GM21717 (cell line): ENCODE data around the gene AKAP13.

Experiments used
- ATAC-seq: cut with Tn5 transposase; IDR thresholded peaks from one replicate; pipeline ENCODE4 v1.9.1; 2021; ENCODE audit warnings: mild to moderate bottlenecking, moderate library complexity; ENCODE audit not compliant: unreplicated experiment

AKAP13 gene

DNA sequence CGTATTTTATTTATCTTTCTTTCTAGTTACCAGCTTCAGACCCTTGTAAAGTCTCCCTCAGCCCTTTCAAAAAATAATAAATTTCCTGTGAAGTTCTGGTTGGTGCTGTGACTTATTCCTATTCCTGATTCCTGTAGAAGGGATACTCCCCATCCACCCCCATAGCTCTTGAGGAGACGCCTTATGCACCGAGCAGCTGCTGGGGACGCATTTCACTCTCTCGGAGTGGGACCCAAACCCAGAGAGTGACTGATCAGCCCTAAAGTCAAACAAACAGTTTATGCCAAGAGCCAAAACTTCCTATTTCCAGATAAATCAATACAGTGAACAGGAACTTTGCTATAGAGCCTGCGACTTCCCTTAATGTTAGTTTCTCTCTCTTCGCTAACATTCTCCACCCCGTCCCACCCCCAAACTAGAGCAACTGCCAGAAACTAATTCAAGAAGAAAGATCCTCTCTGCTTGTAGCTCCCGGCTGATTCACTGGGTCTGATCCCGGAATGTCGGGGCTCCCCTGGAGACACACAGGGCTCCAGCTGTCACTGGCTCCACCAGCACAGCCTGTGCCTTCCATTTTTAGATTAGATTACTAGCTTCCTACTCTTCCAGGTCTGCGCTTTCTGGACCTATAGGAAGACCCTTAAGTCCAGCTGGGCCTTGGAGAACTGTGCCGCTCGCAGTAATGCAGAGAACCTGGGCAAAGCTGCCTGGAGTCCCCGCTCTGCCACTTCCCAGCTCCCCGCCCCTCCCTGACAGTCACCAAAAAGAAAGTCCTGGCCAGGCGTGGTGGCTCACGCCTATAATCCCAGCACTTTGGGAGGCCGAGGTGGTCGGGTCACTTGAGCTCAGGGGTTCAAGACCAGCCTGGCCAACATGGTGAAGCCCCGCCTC is 369.1 kb downstream of the AKAP13 start:
- no peak for ATAC-seq

DNA sequence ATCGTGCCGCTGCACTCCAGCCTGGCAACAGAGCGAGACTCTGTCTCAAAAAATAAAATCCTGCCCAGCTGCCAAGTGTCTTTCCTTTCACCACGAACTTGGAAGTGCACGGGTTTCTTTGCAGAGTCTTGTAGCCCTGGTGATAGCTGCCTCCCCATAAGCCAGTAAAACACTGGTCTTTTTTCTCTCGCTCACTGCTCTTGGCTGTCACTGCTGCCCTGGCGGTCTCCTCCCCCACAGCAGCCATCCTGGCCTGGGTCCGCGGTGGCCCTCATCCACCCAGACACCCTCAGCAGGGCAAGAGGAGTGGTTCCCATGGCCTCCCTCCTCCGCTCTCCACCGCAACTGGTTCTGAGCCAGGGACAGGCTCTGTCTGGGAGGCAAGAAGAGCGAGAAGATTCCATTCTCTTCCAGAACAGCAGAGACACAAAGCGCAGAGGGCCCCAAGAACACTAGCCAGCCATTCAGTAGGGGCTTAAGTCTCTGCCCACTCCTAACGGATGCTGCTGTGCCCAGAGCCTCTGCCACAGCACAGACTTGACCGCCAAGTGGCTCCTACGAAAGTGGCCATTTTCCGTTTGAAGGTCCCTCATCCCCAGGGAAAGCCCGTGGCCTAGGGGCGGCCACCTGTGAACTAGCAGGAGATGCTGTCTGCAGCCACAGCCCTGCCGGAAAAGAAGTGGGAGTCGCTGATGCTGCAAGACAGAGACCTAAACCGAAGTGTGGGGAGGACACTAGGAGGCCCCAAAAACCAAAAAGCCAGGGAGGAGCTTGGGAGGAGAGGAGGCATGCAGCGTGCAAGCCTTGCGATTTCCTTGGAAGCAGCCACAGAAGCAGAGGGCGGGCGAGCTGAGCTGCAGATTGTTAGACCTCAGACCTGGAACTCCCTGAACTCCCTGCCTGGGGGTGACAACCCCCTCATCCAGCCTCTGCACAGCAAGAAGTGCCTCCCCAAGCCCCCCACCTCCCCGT is 370.2 kb downstream of the AKAP13 start:
- ATAC-seq: no peak

DNA sequence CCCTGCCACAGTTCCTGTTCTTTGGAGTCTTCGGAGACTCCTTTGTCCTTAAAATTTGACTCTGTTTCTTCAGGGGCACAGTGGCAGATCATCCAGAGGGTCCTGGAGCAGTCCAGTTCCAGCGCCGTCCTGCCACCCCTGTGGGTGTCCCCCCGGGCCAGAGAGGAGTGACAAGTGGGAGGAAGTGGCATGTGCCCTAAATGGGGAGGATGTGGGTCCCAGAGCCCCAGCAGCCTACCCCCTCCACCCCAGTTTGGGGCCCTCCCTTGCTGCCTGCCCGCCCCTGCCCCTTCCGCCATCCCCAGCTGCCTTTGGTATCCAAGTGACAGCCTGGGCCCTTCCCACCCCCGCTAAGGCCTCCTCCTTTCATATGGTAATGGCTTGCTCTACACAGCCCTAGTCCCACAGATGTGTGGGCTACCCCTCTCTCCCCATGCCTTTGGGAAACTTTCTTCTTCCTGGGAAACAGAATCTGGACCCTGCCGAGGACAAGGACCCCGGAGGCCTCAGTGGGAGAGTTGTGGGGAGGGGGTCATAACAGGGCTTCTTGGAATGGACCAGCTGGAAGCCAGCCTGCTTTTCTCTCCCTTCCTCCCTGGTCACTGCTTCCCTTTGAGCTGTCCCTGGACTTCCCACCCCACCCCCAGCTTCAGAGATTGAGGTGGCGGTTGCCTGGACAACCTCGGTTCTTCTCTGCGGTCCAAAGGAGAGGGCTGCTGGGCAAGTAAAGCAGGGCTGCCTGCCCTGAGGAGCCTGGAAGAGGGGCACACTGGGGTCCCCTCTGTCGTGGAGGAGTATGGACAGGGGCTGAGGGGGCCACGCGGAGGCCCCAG is 371.1 kb downstream of the AKAP13 start:
- ATAC-seq: no peak

DNA sequence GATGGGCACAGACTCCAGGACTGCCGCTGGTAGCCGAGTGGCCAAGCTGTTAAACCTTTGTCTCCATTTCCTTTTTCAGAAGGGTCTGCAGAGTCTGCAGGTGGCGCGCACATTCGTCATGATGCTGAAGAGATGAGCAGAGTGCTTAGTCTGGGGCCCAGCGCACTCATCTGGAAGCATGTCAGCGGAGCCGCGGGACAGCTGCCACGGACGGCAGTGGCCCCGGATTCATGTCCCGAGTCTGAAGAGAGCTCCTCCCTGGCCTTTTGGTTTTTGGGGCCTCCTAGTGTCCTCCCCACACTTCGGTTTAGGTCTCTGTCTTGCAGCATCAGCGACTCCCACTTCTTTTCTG is 371.7 kb downstream of the AKAP13 start:
- ATAC-seq: no peak

DNA sequence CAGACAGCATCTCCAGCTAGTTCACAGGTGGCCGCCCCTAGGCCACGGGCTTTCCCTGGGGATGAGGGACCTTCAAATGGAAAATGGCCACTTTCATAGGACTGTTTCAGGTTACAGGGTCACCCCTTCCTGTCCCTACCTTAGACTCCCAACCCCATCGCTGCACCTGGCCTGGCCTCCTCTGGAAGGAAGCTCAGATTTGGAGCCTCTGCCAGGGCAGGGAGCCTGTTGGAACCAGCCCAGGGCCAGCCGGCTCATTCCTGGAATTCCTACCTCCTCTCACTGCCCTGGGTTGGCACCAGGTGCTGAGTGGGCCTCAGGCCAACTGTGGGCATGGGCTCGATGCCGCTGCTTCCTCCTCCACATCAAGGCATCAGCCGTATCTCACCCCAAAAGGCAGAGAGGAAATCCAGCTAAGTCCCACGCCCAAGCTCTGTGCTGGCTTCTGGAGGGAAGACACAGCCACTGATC is 372.1 kb downstream of the AKAP13 start:
- ATAC-seq: no peak

DNA sequence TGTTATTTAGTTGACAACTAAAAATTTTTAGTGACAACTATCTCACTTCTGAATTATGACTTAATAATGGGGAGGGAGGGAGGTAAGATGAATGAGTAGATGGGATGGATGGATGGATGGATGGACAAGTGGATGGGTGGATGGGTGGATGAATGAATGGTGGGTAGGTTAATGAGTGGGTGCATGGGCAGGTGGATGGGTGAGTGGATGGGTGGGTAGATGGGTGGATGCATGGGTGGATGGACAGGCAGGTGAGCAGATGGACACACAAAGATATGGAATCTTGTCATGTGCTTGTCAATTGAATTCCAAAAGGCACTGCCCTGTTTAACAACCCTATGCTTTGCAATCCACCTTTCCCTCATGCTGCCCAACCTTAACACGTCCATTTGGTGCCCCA is 372.9 kb downstream of the AKAP13 start:
- no peak for ATAC-seq

DNA sequence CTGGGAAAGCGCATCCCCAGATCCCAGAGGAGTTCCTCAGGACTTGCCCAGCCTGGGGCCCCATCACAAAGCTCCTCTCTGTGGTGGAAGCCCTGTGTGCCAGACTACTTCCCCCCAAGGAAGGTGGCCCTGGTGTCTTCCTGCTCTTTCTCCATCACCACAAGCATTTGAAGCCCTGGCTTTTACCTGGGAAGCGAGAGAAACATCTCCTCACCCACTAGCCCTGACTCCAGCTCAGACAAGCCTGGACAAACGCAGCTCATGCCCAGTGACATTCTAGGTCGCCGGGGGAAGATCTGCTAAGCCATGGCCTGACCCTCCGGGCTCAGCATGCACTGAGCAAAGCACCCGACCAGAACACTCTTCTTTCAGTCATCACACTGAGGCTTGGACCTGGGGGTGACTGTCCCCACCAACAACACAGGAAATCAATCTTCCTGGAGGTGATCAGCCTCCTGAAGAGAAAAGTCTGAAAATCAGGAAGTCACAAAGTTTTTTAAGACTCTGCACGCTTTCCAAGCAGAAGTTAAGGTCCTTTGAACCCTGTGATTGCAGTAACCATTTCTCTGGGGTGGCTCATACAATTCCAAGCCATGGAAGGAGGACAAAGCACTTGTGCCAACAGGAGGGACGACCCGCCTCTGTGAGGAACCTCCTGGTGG is 373.5 kb downstream of the AKAP13 start:
- ATAC-seq: no peak

DNA sequence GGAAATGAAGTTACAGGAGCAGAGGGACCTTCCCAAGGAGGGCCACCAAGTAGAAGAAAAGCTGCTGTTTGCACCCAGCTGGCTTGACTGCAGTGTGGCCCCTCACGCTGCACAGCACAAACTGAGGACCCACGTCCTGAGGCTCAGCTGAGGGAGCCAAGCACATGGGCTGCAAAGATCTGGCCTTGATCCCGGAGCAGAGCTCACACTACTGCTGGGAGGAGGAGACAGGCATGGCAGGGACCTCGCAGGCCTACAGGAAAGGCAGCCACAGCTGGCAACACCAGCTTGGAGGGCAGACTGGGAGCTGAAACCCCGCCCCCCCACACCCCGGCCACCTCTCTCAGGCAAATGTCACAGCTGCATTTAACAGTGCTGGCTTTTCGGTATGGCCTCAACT is 374.6 kb downstream of the AKAP13 start:
- ATAC-seq: no peak

DNA sequence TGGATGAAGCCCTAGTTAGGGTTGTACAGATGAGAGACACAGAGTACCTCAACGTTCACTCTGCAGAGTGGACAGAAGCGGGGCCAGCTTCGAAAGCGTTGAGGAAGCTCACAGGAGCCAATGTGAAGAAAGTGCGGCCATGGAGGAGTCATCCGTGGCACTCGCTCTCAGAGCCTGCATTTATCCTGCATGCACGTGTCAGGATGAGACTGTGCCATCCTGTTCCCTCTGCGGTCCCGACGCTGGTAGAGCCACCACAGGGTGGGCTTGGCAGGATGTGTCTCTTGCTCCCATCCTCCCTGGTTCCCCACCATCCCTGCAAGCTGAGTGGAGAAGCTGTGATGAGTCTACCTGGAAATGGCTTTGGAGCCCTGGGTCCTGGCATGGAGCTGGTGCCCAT is 375.1 kb downstream of the AKAP13 start:
- ATAC-seq: no peak

DNA sequence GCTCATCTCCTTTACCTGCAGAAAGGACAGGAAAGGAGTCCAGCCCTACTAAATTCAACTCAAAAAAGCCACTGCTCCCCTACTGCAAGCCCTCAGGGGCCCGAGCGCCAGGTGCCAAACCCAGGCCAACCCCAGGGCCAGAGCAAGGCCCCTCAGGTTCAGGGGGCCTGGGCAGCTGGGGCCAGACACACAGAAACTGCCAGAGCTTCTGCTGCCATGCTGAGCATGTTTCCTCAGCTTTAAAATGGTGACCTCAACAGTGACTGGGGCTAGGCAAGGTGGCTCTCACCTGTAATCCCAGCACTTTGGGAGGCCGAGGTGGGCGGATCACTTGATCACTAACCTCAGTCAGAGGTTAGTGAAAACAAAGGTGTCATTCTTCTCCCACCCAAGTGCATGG is 375.5 kb downstream of the AKAP13 start:
- ATAC-seq: no peak

DNA sequence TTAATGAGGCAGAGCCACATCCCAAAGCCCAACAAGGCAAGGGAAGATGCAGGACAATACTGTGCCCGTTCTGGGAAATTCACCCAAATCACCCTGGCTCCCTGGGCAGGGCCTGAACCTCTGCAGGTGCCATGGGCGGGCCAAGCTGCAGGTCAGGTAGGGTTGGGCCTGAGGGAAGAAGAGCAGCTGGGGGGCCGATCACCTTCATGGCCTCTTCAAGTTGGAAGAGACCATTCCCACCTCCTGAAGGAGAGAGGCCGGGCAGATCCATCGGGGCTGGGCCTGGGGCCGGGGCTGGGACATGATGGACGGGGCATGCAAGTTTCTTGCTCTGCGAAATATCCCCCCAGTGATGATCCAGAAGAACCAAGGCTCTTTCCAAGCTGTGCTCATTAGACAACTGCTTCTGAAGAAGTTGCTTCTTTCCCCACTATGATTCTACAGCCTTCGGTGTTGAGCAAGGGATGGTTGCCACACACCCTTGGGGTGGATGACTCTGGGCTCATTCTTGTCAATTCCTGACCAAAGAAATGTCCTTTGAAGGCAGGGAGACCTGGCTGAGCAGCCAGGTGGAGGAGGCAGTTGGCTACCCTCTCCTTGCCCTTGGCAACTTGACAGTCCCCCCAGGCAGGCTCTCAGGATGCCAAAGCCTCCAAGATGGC is 376.1 kb downstream of the AKAP13 start:
- no peak for ATAC-seq

DNA sequence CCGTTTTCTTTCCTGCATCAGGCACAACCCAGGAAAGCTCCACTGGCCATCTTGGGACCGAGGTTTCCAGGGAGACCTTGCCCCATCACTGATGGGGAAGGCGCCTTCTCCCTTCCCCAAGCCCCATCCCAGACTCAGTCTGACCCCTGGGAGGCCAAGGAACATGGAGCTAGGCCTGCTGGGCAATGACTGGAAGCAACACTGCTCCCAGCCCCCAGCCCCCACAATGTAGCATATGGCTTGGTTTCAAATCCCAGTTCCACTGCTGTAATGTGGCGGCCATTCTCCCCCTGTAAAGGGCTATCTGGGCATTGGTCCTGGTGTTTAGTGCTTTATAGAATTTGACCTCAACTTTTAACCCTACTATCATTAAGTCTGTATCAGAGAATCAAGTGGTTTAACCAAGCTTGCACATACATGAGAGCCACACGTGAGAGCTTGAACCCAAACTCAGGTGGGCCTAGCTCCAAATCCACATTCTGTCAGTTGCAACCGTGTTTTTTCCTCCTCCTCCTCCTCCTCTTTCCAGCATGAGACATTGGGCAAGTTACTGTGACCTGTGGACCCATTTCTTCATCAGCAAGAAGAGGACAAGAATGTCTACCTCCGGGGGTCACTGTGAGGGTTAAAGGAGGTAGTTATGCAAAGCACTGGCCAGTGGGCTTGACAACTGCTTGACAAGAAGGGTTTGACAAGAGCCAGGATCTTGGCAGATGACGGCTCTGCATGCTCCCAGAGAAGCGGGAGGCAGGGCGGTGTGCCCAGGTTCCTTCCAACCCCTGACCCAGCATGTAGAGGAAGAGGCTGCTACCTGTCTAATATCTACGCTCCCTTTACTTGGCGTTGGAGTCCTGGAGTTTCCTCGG is 376.9 kb downstream of the AKAP13 start:
- ATAC-seq: no peak

DNA sequence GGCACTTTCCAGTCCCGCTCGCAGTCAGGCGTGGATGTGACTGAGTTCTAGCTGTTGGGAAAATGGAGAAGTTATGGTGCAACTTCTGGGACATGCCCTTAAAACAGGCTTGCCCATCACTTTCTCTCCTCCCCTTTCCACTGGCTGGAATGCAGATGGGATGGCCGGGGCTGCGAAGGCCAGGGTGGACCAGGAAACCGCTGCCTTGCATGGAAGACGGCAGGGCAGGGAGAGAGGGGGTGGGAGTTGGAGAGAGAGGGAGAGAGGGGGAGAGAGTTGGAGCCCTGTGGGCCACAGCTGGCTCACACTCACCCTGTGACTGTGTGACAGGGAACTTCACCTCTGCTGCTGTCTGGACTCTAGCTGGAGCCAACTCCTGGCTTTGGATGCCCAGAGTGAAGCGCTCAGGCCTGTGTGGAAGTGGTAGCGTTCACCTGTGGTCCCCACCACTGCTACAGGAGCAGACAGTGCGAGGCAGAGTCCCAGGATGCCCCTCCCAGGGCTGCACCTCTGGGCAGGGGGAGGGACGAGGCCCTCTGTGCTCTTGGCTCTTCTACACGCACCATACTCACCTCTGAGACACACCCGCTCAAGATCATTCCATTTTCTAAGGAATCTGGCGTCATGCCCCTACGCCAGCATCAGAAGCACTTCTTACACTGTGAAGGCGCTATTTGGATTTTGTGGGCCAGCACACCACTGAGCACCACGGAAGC is 377.7 kb downstream of the AKAP13 start:
- no peak for ATAC-seq

DNA sequence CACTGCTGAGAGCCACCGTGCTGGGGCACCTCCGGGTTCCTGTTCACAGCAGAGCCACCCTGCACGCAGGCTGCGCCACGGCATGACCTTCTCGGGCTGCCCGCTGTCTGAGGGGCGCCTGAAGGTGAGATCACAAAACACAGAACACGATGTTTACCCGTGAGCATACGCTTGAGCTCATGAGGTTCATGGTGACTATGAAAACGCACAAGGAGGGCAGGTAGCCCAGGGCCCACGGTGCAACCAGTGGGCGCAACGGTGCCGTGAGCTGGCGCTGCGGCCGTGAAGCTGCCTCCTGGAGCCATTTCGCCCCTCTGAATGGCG is 378.2 kb downstream of the AKAP13 start:
- no peak for ATAC-seq

DNA sequence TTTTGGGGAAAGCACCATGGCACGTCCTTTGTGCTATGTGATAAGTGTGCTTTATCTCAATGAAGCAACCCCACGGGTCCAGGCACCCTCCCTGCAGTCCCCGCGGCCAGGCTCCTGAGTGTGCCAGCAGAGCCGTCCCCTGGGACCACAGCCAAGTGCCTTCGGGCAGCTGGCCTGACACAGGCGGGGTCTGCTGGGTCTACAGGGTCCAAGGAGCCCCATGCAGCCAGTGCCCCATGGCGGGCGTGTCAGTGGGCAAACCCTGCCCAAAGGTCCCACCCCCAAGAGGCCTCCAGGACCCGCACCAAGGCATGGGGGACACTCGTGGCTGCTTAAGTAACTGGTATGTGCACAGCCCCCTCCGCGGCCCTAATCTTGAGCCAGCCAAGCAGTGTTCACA is 379.0 kb downstream of the AKAP13 start:
- no peak for ATAC-seq

DNA sequence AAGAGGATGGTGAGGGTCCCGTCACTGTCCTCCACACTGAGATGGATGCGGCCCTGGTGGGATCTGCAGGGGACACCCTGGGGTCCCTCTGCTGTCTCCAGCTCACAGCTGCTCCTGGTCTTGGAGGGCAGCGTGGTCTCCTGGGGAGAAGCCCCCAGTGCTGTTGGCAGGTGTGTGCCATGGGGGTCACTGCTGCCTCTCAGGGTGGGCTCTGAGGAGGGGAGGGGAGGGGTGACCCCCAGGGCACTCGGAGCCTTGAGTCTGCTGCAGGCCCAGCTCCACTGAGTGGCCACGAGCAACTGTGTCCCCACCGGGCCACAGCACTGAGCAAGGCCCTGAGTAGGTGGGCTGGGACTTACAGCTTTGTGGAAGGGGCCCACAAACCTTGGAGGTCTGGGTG is 379.6 kb downstream of the AKAP13 start:
- ATAC-seq: no peak

DNA sequence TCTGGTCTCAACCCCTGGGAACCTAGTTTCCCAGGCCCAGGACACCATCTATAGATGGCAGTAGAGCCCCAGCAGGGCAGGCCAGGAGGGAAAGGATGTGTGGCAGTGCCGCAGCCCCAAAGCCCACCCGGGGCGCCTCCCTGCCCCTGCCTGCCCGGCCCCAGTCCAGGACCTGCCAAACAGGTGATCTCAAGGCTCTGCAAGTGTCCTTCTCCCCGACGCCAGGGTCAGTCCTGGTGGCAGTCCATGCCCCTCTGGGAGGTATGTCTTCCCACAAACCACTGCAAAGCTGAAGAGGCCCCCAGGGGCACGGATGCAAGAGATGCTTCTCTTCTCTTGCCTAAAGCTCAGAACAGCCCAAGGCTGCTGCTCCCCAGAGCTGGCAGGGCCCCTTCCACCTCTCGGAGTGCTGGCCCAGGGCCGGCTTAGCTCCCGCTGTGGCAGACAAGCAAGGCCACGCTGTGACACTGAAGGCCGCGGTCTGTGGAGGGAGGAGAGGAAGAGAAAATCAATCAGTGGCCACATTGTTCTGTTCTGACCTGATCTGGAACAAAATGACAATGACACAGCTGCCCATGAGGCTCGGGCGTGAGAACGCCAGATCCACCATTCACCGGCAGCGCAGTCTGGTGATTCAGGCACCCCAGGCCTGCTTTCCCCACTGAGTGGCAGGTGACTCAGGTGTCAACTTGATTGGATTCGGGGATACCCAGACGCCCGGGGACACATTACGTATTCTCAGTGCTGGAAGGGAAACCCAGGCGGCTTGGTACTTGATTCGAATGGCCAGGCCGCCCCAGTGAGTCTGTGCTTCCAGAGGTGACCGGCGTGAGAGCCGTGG is 380.3 kb downstream of the AKAP13 start:
- no peak for ATAC-seq

DNA sequence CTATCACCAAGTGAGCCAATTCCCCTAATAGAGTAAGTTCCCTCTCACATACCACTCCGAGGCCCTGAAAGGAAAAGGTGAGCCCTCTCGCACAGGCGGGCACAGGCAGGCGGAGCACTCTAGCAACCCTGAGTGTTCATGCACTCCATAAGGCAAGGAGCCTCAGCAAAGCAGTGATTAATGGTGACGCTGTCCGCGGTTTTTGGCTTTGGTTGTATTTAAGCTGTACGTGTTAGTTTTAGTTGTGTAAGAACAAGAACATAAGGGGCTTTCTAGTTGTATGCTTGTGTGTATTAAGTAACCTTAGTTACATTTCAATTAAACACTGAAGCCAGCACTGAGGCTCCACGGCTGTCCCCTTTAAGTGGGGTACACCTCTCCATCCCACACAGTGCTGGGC is 381.2 kb downstream of the AKAP13 start:
- ATAC-seq: no peak
